HG03460 (cell line): ENCODE measurements around the gene ATP2B3.

ENCODE experiments used
- ATAC-seq: cut with Tn5 transposase; IDR thresholded peaks from one replicate; pipeline ENCODE4 v1.9.1; 2021; ENCODE audit not compliant: unreplicated experiment

Gene ATP2B3

DNA sequence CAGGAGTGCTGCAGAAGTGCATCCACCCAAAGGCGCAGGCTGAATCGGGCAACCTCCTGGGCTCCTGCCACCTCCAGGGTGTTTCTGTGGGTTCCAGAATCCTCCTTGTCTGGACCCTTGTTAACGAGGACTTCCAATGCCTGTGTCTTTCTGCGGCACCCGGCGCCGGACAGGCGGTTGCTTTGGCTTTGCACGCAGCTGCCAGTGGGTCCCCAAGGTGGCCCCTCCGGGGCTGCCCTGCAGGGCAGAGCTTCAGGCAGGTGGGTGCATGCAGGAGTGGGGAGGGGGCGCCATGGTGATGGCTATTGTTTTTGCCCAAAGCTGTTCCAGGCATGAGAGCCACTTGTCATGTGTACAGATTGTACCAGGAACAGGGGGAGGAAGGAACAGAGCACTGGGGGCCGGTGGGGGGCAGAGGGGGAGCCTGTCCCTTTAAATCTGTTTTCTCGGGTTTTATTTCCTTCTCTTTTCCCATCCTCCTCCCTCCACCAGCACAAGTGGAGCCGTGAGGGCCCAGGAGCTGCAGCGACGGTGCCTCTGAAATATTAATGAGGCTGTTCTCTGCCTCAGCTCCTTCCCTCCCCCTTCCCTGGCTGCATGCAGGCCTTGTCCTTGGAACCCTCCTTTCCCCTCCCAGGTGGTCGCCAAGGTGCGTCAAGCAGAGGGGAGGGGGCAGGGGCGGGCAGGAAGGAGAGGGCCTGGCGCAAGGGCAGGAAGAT lies 13.1 kb downstream of the ATP2B3 start:
- ATAC-seq = no peak

- no peak for ATAC-seq
Observed at GRCh38 chrX:153533091-153533490, 15.6 kb downstream of the ATP2B3 start.

DNA sequence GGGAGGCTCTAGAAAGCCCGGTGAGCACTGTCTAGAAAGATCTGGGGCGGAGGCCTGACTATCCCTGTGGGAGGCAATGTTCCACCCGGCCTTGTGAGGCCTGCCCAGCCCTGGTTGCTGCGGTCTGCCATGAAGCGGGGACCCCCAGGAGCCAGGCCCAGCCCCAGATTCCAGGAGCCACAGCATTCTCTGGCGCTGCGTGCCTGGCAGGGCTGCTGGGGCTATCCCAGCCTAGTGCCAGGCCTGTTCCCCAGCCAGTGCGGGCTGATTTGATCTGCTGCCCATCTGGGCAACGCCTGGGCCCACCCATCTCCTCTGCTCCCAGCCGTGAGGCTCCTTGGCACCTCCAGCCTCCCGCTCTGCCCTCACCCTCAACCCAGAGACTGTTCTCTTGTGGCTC lies 19.6 kb downstream of the ATP2B3 start:
- no peak for ATAC-seq

GRCh38 chrX:153537526-153538295 lies 20.3 kb downstream of the ATP2B3 start:
- no peak for ATAC-seq

DNA sequence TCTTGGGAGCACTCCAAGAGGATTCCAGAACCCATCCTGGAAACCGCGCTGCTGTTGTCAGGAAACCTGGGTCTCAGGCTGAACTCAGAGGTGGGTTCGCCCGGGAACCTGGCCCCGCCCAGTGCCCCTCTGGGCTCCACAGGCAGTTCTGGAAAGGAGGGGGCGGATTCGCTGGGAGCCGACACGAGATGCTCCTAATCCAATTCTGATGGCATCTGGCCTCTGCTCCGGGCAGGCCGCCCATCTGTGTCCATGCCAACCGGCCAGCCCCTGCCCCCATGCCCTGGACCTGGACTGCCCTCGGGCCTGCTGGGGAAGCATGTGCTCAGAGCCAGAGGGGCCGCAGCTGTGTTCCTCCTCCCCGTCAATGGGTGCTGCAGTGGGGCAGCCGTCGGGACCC lies 21.0 kb downstream of the ATP2B3 start:
- no peak for ATAC-seq

GRCh38 chrX:153539171-153539978 lies 21.9 kb downstream of the ATP2B3 start:
- ATAC-seq = no peak

DNA sequence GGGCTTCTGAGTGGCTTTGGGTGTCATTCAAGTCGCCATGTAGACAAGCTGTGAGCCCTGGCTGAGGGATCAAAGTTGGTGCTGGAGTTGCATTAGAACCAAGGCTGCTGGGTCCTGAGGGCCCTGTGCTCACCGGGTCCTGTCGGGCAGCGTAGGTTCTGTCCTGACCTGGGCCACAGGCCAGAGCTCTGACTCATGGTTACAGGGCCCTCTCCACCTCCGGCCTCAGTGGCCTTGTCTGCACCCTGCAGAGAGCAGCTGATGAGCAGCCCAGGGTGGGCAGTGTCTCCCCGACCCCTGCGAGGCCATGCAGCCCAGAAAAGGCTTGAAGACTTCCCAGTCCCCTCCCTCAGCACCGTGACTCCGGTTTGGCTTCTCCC lies 22.5 kb downstream of the ATP2B3 start:
- no peak for ATAC-seq

GRCh38 chrX:153544727-153545126 lies 27.3 kb downstream of the ATP2B3 start:
- no peak for ATAC-seq

DNA sequence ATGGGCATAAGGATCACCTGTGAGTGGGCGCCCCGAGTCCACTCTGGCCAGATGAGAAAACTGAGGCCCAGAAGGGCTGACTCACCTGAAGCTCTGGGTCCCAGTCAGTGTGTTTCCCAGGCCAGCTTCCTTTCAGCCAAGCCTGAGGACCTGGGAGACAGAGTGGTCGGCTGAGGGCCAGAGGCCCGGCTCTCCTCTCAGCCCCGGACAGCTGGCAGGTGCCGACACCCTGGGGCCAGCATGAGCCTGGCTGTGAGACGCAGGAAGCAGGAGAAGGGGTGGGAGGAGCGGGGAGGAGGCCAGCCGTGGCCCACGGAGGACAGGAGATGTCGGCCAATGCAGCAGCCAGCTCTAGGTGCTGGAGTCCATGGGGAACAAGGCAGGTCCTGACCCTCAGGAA lies 28.9 kb downstream of the ATP2B3 start:
- ATAC-seq = no peak

DNA sequence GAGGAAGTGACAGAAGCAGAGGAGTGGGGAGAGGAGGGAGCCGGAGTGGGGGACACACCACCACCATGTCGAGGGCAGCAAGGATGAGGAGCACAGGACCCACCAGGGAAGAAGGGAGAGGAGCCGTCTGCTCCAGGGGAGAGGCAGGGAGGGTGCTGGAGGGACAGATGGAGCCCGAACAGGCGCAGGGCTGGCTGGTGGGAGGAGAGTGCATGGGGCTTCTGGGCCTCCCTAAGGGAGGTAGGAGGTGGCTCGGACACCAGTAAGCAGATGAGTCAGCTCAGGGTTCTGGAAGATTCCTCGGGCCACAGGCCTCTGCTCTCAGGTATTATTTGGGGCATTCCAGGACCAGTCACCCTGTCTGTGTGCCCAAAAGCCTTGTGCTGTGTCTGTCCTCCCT lies 29.8 kb downstream of the ATP2B3 start:
- no peak for ATAC-seq

DNA sequence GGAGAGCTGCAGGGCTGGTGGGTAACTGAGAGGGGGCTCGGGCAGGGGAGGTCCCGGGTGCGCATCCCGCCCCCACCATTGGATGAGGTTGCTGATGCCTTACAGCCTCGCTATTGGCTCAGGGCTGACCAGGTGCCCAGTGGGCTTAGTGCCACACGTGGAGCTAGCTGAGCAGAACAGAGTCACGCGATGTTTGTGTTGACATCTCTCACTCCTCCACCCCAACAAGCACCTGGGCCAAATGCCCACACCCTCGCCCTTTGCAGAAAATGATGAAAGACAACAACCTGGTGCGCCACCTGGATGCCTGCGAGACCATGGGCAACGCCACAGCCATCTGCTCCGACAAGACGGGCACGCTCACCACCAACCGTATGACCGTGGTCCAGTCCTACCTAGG lies 31.8 kb downstream of the ATP2B3 start:
- no peak for ATAC-seq

DNA sequence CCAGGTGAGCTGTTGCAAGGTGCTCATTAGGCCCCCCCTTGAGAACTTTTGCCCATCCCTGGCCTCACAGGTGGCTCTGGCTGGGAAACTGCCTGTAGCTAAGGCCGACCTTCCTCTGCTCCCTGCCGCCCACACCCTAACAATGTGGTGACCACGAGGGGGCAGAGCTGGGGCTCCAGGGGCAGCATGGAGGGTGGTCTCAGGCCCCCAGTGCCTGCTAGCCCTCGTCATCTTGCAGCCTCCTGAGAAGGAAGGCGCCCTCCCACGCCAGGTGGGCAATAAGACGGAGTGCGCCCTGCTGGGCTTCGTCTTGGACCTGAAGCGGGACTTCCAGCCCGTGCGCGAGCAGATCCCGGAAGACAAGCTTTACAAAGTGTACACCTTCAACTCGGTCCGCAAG lies 32.4 kb downstream of the ATP2B3 start:
- ATAC-seq = no peak

GRCh38 chrX:153551135-153551534 lies 33.7 kb downstream of the ATP2B3 start:
- no peak for ATAC-seq

- no peak for ATAC-seq
Observed at GRCh38 chrX:153554519-153555167, 37.2 kb downstream of the ATP2B3 start.

GRCh38 chrX:153556767-153557166 lies 39.3 kb downstream of the ATP2B3 start:
- no peak for ATAC-seq

GRCh38 chrX:153557618-153558355 lies 40.3 kb downstream of the ATP2B3 start:
- no peak for ATAC-seq

DNA sequence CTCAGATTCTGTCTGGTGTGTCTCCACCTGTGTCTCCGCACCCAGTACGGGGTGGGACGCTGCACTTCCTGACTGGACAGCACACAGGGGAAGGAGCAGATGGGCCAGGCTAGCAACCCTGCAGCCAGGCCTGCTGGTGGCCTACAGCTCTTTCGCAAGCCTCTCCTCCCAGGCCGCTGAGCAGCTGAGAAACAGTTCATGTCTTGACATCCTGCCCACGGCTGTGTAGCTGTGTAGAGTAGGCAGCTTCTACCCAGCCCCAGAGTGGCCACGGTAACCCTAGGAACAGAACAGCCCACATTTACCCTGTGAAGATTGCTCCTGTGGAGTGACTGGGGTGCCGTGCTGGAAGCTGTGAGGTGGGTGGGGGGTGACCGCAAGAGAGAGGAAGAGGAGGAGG lies 42.6 kb downstream of the ATP2B3 start:
- ATAC-seq = no peak

- no peak for ATAC-seq
Observed at GRCh38 chrX:153560466-153560865, 43.0 kb downstream of the ATP2B3 start.

DNA sequence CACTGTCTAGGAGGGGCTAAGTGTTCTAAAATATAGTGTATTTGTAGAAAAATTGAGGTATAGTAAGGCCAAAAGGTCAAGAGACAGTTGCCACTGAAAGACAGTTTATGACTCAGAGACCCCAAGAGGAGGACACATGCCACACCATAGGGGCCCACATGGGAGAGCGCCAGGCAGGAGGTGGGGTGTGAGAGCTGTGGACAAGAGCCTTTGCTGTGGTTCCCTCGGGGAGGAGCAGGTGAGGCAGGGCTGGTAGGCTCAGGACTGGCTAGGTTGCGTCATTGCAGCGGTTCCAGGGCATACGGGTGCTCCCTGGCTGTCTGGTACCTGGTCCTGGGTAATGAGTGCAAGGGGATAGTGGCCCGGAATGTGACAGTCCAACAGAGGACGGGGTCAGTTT lies 43.9 kb downstream of the ATP2B3 start:
- ATAC-seq = no peak

GRCh38 chrX:153562546-153562945 lies 45.1 kb downstream of the ATP2B3 start:
- ATAC-seq = no peak
